Spleen (tissue), 7 donors: Measurements from ENCODE around the gene PAX2.

ENCODE experiments used
- POLR2A ChIP-seq, 3 donors: fragments of 450-650 bp; IDR thresholded peaks; one replicate each; pipeline ENCODE4 v1.5.1; 2017; ENCODE audit warnings: antibody characterized with exemption in 3 of 3, mild to moderate bottlenecking in 1 of 3
- POLR2AphosphoS5 ChIP-seq, 3 donors: sonication (generic); formaldehyde crosslinking; IDR thresholded peaks; one replicate each; pipeline ENCODE4 v1.5.1; 2017; ENCODE audit warnings: antibody characterized with exemption in 3 of 3
- TF ChIP-seq, protein P1 (sequence below), 11 experiments: fragments of 200-600 bp in 7 of 11; fragments of 450-650 bp in 4 of 11; sonication (generic) in 4 of 11; IDR thresholded peaks in 8 of 11; conservative IDR thresholded peaks in 3 of 11; 1 replicate in 7 of 11; 2 replicates in 4 of 11; pipeline versions ENCODE4 v1.4.0 to v1.8.0; 2016 to 2021; ENCODE audit warnings: antibody characterized with exemption in 11 of 11, inconsistent platforms in 4 of 11, mild to moderate bottlenecking in 1 of 11
- donor health status: DM: no; HTN: no; CAD: no; lungs with moderate emphysema.
- donor health status: DM: no; HTN: no; CAD: no.
- donor health status: DM: no; HTN: no; CAD: no.

DNA sequence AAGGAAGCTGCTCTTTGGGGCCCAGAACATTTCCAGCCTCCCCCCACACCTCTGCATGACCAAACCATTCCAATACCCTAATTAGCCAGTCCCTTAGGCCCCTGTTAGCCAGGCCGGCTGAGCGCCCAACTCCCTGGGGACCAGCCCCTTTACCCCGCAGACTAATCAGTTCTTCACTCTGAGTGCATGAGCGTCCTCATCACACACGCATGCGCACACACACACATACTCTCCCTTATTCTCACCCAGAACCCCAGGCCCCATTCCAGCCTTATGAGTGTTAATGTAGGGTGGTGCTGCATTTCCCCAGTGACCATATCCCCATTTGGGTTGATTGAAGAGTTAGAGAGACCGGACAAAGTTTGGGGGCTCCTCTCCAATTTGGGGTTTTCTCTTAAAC is 90.4 kb downstream of the PAX2 start:
- TF ChIP-seq POLR2A (IDR thresholded peaks at IDR 0.05) (no peak), POLR2AphosphoS5 (IDR thresholded peaks at IDR 0.05) (no peak)
- TF ChIP-seq, protein P1, sequence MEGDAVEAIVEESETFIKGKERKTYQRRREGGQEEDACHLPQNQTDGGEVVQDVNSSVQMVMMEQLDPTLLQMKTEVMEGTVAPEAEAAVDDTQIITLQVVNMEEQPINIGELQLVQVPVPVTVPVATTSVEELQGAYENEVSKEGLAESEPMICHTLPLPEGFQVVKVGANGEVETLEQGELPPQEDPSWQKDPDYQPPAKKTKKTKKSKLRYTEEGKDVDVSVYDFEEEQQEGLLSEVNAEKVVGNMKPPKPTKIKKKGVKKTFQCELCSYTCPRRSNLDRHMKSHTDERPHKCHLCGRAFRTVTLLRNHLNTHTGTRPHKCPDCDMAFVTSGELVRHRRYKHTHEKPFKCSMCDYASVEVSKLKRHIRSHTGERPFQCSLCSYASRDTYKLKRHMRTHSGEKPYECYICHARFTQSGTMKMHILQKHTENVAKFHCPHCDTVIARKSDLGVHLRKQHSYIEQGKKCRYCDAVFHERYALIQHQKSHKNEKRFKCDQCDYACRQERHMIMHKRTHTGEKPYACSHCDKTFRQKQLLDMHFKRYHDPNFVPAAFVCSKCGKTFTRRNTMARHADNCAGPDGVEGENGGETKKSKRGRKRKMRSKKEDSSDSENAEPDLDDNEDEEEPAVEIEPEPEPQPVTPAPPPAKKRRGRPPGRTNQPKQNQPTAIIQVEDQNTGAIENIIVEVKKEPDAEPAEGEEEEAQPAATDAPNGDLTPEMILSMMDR (IDR thresholded peaks at IDR 0.05 in 8 of 11, conservative IDR thresholded peaks at IDR 0.05 in 3 of 11), result no peak
